Measurements from ENCODE around the gene OR1N2. TPM values are rescaled to one million over a fixed set of nuclear protein-coding genes. Genes with fewer than 3 reads are reported as not detected.

Gene OR1N2
- total and polyA plus RNA-seq, 5 donors = not detected

Other genes with a start within 250 kb of the OR1N2 start
- gene PTGS1, start 182.1 kb upstream of the OR1N2 start, total RNA-seq = 10 to 100 TPM; 11.7 to 29.2 (median 22.6) TPM
- gene PTGS1, start 182.1 kb upstream of the OR1N2 start, polyA plus RNA-seq = 4.5 TPM
- gene OR1J1, start 75.2 kb upstream of the OR1N2 start, total RNA-seq = not detected
- not detected for gene OR1J1, start 75.2 kb upstream of the OR1N2 start, polyA plus RNA-seq
- not detected for gene OR1J2, start 42.3 kb upstream of the OR1N2 start, total RNA-seq
- not detected for gene OR1J2, start 42.3 kb upstream of the OR1N2 start, polyA plus RNA-seq
- not detected for gene OR1J4, start 34.0 kb upstream of the OR1N2 start, total RNA-seq
- not detected for gene OR1J4, start 34.0 kb upstream of the OR1N2 start, polyA plus RNA-seq
- gene OR1N1, start 25.8 kb upstream of the OR1N2 start, total RNA-seq = not detected
- gene OR1N1, start 25.8 kb upstream of the OR1N2 start, polyA plus RNA-seq = not detected
- gene OR1L8, start 30.3 kb downstream of the OR1N2 start, total RNA-seq = under 1 TPM in 3 of 4 donors, not detected in 1; 0.14 to 0.61 (median 0.43) TPM
- gene OR1L8, start 30.3 kb downstream of the OR1N2 start, polyA plus RNA-seq = 0.05 TPM
- gene OR1Q1, start 61.6 kb downstream of the OR1N2 start, total RNA-seq = not detected
- gene OR1Q1, start 61.6 kb downstream of the OR1N2 start, polyA plus RNA-seq = not detected
- not detected for gene OR1B1, start 104.5 kb downstream of the OR1N2 start, total RNA-seq
- gene OR1B1, start 104.5 kb downstream of the OR1N2 start, polyA plus RNA-seq = not detected
- gene OR1L1, start 108.6 kb downstream of the OR1N2 start, total RNA-seq = not detected
- not detected for gene OR1L1, start 108.6 kb downstream of the OR1N2 start, polyA plus RNA-seq
- not detected for gene OR1L3, start 122.0 kb downstream of the OR1N2 start, total RNA-seq
- gene OR1L3, start 122.0 kb downstream of the OR1N2 start, polyA plus RNA-seq = not detected
- gene OR1L4, start 170.9 kb downstream of the OR1N2 start, total RNA-seq = not detected
- gene OR1L4, start 170.9 kb downstream of the OR1N2 start, polyA plus RNA-seq = not detected
- gene OR1L6, start 189.2 kb downstream of the OR1N2 start, total RNA-seq = not detected
- gene OR1L6, start 189.2 kb downstream of the OR1N2 start, polyA plus RNA-seq = not detected
- gene OR5C1, start 235.8 kb downstream of the OR1N2 start, total RNA-seq = not detected
- not detected for gene OR5C1, start 235.8 kb downstream of the OR1N2 start, polyA plus RNA-seq
- not detected for gene OR1K1, start 247.0 kb downstream of the OR1N2 start, total RNA-seq
- not detected for gene OR1K1, start 247.0 kb downstream of the OR1N2 start, polyA plus RNA-seq

All from right cardiac atrium (tissue), 5 donors.